ENCODE results near the gene ALKBH1. TPM values are rescaled to one million over a fixed set of nuclear protein-coding genes. Genes with fewer than 3 reads are reported as not detected.

ALKBH1 gene
- total and polyA plus RNA-seq, 2 of the 13 experiments (the other 11 are each of a cell fraction or from before 2014, with no cell fraction given), result 12.5 to 14.3 TPM

GRCh38 chr14:77707724-77708408 is at the start of gene ALKBH1, which contains the start of gene SLIRP (continued):
- no peak for TF ChIP-seq HNF1A (IDR thresholded peaks at IDR 0.05; ENCODE audit: low read depth)
- no peak for TF ChIP-seq HNF1A (CRISPR knock-in tag; IDR thresholded peaks at IDR 0.05; ENCODE audit: borderline replicate concordance)
- no peak for TF ChIP-seq PBX3 (CRISPR knock-in tag; IDR thresholded peaks at IDR 0.05; ENCODE audit: borderline replicate concordance)
- TF ChIP-seq PHF8 (CRISPR knock-in tag; IDR thresholded peaks at IDR 0.05), result peak; percentile 92
- TF ChIP-seq SNAPC4 (CRISPR knock-in tag; IDR thresholded peaks at IDR 0.05), result no peak
- TF ChIP-seq ZNF556 (CRISPR knock-in tag; IDR thresholded peaks at IDR 0.05; ENCODE audit: borderline replicate concordance), result no peak
- no peak for TF ChIP-seq SRSF9 (IDR thresholded peaks at IDR 0.05; ENCODE audit: borderline replicate concordance, insufficient read depth, low read depth, low read length, poor library complexity, severe bottlenecking)
- peak; percentile 22; the same call in 1 of the 2 replicates for TF ChIP-seq ZNF230 (CRISPR knock-in tag; IDR thresholded peaks at IDR 0.05)
- no peak for TF ChIP-seq ZNF546 (CRISPR knock-in tag; conservative IDR thresholded peaks at IDR 0.05)
- no peak for TF ChIP-seq MBD4 (IDR thresholded peaks at IDR 0.05; ENCODE audit: borderline replicate concordance, low read length)
- no peak for TF ChIP-seq ZNF17 (CRISPR knock-in tag; IDR thresholded peaks at IDR 0.05)
- TF ChIP-seq SRSF4 (IDR thresholded peaks at IDR 0.05; ENCODE audit: low read depth, low read length, poor library complexity, severe bottlenecking), result no peak
- no peak for TF ChIP-seq PHB2 (IDR thresholded peaks at IDR 0.05; ENCODE audit: partially characterized antibody)
- TF ChIP-seq ZNF382 (CRISPR knock-in tag; IDR thresholded peaks at IDR 0.05; ENCODE audit: borderline replicate concordance), result no peak
- no peak for TF ChIP-seq CREBL2 (CRISPR knock-in tag; IDR thresholded peaks at IDR 0.05; ENCODE audit: borderline replicate concordance)
- TF ChIP-seq MAZ (IDR thresholded peaks at IDR 0.05; ENCODE audit: borderline replicate concordance, low read depth, low read length), result no peak
- peak; percentile 70; the same call in 1 of the 2 replicates for TF ChIP-seq MAZ (CRISPR knock-in tag; IDR thresholded peaks at IDR 0.05; ENCODE audit: low read depth)
- 0 out of 2 replicates have a peak, but pooled peaks have one; percentile 70 for TF ChIP-seq PHF21A (CRISPR knock-in tag; IDR thresholded peaks at IDR 0.05)
- no peak for TF ChIP-seq AKAP8 (CRISPR knock-in tag; IDR thresholded peaks at IDR 0.05)
